Measurements from ENCODE around the gene PRDM16.

DNA sequence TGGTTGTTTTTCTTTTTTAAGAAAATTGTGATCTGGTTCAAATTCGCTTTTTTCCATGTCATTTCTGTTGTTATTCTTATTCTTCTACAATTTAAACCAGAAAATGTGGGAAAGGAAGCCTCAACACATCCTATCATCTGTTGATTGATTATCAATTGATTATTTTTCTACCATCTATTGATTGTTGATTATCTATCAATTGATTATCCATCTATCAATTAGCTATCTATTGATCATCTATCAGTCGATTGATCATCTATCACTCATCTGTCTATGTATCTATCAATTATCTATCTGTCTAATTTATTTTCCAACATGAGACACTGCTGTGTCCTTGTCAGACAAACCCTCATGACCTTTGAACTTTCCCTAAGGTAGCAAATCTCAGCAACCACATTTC is 249.3 kb downstream of the PRDM16 start:
- TF ChIP-seq POLR2AphosphoS5 (IDR thresholded peaks at IDR 0.05): no peak
- no peak for TF ChIP-seq POLR2A (IDR thresholded peaks at IDR 0.05)
- TF ChIP-seq, protein P1, sequence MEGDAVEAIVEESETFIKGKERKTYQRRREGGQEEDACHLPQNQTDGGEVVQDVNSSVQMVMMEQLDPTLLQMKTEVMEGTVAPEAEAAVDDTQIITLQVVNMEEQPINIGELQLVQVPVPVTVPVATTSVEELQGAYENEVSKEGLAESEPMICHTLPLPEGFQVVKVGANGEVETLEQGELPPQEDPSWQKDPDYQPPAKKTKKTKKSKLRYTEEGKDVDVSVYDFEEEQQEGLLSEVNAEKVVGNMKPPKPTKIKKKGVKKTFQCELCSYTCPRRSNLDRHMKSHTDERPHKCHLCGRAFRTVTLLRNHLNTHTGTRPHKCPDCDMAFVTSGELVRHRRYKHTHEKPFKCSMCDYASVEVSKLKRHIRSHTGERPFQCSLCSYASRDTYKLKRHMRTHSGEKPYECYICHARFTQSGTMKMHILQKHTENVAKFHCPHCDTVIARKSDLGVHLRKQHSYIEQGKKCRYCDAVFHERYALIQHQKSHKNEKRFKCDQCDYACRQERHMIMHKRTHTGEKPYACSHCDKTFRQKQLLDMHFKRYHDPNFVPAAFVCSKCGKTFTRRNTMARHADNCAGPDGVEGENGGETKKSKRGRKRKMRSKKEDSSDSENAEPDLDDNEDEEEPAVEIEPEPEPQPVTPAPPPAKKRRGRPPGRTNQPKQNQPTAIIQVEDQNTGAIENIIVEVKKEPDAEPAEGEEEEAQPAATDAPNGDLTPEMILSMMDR (IDR thresholded peaks at IDR 0.05): no peak
